Measurements from ENCODE around the gene LIPH.
"Not testable (repeated sequence)": the region's sequence is repeated elsewhere in the genome, so short reads cannot be mapped to it uniquely, and the experiment has no call there.

LIPH gene

DNA sequence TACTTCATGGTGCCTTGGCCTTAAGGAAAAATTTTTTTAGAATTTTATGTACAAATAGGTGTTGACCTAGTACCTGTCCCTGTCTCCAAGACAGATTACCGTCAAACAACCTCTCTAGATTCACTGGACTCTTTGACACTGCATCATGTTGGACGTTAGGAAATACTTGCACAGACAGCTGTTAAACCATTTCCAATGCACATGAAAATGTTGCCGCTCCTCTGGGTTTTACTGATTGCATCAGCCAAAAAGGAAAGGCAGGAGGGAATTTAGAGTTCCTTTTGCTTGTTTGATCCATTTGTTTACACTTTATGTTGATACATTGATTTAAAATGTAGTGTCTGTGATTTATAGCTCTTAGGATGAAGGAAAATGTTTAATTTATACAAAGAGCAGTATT, 68.1 kb downstream of the LIPH start:
- no peak for DNase-seq

DNA sequence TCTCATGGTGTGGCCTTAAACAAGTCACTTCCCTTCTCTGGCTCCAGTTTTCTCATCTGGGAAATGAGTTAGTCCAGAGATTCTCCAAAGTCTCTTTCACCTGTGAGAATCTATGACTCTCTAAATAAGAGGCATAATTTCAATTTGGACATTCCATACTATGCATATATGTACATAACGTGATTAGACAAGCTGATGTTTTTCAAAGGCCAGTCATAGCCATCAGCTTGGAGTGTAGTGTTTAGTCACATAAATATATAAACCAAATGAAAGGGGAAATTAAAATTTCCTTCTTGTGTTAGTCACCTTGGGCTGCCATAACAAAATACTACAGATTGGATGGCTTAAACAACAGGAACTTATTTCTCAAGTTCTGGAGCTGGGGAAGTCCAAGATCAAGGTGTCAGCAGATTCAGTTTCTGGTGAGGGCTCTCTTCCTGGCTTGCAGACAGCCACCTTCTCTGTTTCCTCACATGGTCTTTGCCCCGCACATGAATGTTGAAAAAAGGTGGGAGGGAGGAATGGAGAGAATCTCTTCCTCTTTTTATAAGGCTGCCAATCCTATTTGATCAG, 72.9 kb downstream of the LIPH start:
- DNase-seq: no peak

DNA sequence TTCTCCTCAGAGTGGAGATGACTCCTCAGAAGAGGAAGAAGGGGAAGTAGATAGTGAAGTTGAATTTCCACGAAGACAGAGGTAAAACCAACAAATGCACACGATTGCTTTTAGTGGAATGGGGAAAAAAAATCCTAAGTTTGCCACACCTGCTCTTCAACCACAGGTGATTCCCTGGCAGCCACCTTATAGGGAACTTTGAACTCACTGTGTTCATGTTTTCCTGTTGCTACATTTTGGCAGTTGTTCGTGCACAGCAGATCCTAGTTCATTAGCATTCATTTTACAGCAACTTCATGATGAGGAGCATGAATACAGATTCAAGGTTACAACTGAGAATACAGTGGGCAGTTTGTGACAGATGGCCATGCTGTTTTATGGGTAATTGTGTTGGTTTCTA, 75.1 kb downstream of the LIPH start:
- no peak for DNase-seq

DNA sequence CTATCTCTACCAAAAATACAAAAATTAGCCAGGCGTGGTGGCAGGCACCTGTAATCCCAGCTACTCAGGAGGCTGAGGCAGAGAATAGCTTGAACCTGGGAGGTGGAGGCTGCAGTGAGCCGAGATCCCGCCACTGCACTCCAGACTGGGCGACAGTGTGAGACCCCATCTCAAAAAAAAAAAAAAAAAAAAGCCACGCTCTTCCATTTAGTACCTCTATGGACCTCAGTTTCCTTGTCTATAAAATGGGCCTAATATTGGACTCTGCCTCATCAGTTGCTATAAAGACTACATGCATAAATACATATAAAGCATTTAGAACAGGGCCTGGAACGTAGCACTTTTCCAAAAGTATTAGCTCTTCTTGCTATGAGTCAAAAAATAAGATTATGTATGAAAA, 77.5 kb downstream of the LIPH start:
- not testable (repeated sequence) for DNase-seq

DNA sequence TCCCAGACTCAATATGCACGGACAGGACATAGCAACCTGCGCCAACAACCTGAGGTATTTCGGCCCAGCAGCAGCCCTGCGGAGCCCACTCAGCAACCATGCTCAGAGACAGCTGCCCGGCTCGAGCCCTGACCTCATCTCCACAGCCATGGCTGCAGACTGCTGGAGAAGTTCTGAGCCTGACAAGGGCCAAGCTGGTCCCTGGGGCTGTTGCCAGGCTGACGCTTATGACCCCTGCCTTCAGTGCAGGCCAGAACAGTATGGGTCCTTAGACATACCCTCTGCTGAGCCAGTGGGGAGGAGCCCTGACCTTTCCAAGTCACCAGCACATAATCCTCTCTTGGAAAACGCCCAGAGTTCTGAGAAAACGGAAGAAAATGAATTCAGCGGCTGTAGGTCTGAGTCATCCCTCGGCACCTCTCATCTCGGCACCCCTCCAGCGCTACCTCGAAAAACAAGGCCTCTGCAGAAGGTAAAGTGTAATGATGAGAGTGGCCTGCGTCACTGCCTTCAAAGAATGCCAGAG, 79.0 kb downstream of the LIPH start:
- DNase-seq: no peak

DNA sequence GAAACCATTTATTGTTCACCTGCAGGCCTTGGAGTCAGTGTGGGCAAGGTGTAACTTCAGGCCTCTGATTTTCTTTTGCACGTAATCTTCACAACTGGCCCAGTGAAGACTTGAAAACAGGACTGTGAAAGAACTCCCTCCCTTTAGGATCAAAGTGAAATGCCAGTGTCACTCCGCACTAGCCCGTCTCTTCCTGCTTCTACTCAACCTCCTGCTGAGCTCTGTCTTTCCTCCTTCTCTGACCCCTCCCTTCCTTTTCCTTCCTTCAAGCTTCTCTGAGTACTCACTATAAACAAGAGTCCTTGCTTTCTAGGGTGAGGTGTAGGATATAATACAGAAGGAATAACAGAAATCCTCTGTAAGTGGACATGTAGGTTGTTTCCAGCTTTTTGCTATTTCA, 82.1 kb downstream of the LIPH start:
- DNase-seq: no peak

DNA sequence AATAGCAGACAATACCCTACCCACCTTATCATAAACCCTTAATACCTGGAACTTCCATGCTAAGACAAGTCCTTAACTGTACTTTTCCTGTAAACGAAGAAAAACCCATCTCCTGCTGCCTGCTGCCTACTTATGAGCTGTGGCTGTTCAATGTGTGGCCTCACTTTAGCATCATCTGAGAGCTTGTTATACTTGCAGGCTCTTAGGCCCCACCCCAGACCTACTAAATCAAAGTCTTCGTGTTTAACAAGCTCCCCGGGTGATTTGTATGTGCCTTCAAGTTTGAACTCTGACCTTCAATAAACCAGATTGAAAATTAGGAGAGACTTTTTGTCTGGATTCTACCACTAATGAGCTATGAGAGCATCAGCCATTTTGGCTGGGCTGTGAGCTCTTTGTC, 82.8 kb downstream of the LIPH start:
- DNase-seq: no peak

DNA sequence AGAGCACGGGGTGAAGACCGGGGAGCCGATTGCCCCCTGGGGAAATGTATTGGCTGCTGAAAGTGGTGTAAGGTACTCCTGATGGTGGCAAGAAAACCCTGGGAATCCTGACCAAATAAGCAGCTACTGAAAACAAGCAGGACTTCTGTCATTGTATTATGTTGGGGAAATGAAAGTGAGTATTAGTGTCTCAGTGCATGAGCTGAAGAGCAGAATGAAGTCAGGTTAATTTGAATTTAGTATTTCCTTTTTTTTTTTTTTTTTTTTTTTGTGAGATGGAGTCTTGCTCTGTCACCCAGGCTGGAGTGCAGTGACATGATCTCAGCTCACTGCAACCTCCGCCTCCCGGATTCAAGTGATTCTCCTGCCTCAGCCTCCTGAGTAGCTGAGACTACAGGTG, 86.3 kb downstream of the LIPH start:
- not testable (repeated sequence) for DNase-seq

DNA sequence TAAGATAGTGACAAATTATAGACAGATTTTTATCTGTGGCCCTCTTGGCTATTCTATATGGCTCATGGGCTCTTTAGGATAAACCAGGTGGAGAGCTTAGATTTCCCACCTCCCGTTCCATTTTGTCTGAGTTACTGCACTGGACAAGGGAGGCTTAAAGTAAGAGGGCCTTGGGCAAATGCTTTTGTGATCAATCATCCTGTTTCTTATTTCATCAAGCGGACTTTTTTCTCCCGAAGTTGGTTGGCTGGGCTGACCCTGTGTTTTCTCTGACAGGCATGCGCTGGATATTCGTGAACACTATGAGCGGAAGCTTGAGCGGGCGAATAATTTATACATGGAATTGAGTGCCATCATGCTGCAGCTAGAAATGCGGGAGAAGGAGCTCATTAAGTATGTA, 86.9 kb downstream of the LIPH start:
- no peak for DNase-seq

DNA sequence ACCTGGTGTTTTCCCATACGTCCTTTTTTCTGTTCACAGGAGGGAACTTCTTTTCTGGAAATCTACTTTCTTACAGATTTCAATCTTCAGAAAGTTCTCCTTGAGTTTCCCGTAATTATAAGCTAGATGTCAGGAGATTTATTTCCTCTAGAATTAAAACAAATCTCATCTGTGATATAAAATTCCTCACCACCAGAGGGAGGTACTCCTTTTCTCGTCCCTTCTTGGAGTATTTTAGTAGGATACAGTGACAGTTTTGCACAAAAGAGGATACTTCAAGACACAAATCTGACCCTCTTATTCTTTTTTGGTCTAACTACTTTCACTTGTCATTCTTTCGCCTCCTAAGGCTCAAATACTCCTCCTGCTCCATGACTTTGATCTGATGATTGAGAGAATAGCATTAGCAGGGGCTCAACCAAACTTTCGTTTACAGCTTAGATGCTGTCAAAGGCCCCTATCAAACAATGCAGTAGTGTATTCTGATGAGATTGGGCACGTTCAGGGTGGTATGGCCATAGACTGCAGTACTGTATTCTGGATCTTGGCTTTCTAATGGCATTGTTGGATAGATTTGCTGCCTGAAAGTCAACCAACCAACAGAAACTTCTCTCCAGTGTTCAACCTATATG, 91.6 kb downstream of the LIPH start:
- no peak for DNase-seq

DNA sequence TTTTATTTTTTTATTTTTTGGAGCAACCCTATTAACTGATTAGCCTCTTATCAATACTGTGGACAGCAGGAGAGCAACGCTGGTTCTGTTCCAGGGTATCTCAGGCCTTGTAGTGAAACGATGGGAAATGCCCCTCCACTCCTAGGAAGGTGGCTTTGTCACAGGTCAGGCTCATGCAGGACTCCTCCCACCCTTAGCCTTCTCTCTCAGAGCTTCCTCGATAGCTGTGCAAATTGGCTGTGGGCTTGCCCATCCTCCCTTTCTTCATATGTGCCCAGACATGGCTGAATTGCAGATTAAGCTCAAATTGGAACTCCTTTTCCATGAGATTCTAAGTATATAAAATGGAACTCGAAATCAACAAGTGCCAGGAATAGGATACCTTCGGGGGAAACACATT, 92.1 kb downstream of the LIPH start:
- no peak for DNase-seq

DNA sequence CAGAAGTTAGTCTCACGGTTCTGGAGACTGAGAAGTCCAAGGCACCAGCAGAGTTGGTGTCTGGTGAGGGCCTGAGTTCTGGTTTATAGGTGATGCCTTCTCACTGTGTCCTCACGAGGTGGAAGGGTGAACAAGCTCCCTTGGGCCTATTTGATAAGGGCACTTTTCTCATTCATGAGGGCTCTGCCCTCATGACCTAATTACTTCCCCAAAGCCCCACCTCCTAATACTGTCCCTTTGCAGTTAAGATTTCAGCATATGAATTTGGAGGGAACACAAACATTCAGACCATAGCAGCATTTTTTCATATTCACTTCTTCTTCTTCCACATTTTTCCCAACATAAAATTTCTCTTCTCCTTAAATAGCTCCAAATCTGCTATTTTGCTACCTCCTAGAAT, 95.0 kb downstream of the LIPH start:
- no peak for DNase-seq
